GM23338 (cell line): ENCODE measurements around the gene LSM12. TPM values are rescaled to one million over a fixed set of nuclear protein-coding genes. Genes with fewer than 3 reads are reported as not detected.
A peak's percentile ranks its signal among the peaks of the same experiment; 100 is the strongest.

Source experiments
- ATAC-seq: fragments of 200-7000 bp; cut with Tn5 transposase; 3 replicates; pipeline ENCODE4 v1.9.1; 2020
- DNase-seq: peaks from one replicate; pipeline ENCODE4 v3.0.0-alpha.2; 2015; ENCODE audit warnings: low spot score
- H2AFZ ChIP-seq: fragments of 200-600 bp; sonication (generic); 2 replicates; pipeline ENCODE4 v1.8.0; 2016; ENCODE audit warnings: antibody characterized with exemption, mild to moderate bottlenecking, moderate library complexity
- H3F3A ChIP-seq: fragments of 200-600 bp; sonication (generic); replicated peaks from 2 replicates; pipeline ENCODE4 v1.8.0; 2017; ENCODE audit warnings: antibody characterized with exemption, mixed run types, low read depth
- H3K27ac ChIP-seq: fragments of 200-600 bp; sonication (generic); 2 replicates; pipeline ENCODE4 v1.6.1; 2016; ENCODE audit warnings: low read depth
- H3K27me3 ChIP-seq: fragments of 200-600 bp; sonication (generic); 2 replicates; pipeline ENCODE4 v1.8.0; 2016; ENCODE audit warnings: mild to moderate bottlenecking, mixed run types, moderate library complexity; ENCODE audit not compliant: insufficient read depth
- H3K36me3 ChIP-seq: fragments of 200-600 bp; sonication (generic); 2 replicates; pipeline ENCODE4 v1.8.0; 2016; ENCODE audit warnings: mild to moderate bottlenecking; ENCODE audit not compliant: insufficient read depth
- H3K4me1 ChIP-seq: fragments of 200-600 bp; sonication (generic); 2 replicates; pipeline ENCODE4 v1.8.0; 2016; ENCODE audit warnings: mild to moderate bottlenecking, moderate library complexity; ENCODE audit not compliant: insufficient read depth
- H3K4me2 ChIP-seq: fragments of 200-600 bp; sonication (generic); 2 replicates; pipeline ENCODE4 v1.7.1; 2017; ENCODE audit warnings: mixed run types
- H3K4me3 ChIP-seq: fragments of 200-600 bp; sonication (generic); 2 replicates; pipeline ENCODE4 v1.6.1; 2016; ENCODE audit warnings: mixed run types
- H3K79me2 ChIP-seq: fragments of 200-600 bp; sonication (generic); replicated peaks from 2 replicates; pipeline ENCODE4 v1.8.0; 2017; ENCODE audit warnings: mild to moderate bottlenecking; ENCODE audit not compliant: insufficient read depth
- H3K9me2 ChIP-seq: fragments of 200-600 bp; sonication (generic); 2 replicates; pipeline ENCODE4 v1.8.0; 2017; ENCODE audit not compliant: insufficient read depth
- H4K20me1 ChIP-seq: fragments of 200-600 bp; sonication (generic); replicated peaks from 2 replicates; pipeline ENCODE4 v1.8.0; 2017; ENCODE audit warnings: mild to moderate bottlenecking; ENCODE audit not compliant: insufficient read depth
- H3K27ac Mint-ChIP-seq: 2 replicates; pipeline ENCODE4 v1.8.0; 2020; ENCODE audit warnings: inconsistent platforms, mild to moderate bottlenecking, moderate library complexity, mixed read lengths
- H3K27me3 Mint-ChIP-seq: 3 replicates; pipeline ENCODE4 v1.8.0; 2022; ENCODE audit warnings: low read depth, mild to moderate bottlenecking, moderate library complexity, mixed read lengths, inconsistent platforms; ENCODE audit not compliant: insufficient read depth, poor library complexity
- H3K36me3 Mint-ChIP-seq: 3 replicates; pipeline ENCODE4 v1.8.0; 2021; ENCODE audit warnings: low read depth, mild to moderate bottlenecking, inconsistent platforms, moderate library complexity, mixed read lengths
- H3K4me1 Mint-ChIP-seq: 3 replicates; pipeline ENCODE4 v1.8.0; 2020; ENCODE audit warnings: mild to moderate bottlenecking, inconsistent platforms, mixed read lengths
- H3K4me3 Mint-ChIP-seq: 3 replicates; pipeline ENCODE4 v1.8.0; 2021; ENCODE audit warnings: moderate library complexity, mild to moderate bottlenecking, inconsistent platforms, mixed read lengths
- H3K9me3 Mint-ChIP-seq: 3 replicates; pipeline ENCODE4 v1.8.0; 2020; ENCODE audit warnings: moderate library complexity, mild to moderate bottlenecking, inconsistent platforms, mixed read lengths
- CTCF ChIP-seq, 2 experiments: fragments of 200-600 bp in 1 of 2; sonication (generic) in 1 of 2; conservative IDR thresholded peaks; 2 replicates each; pipeline versions ENCODE4 v1.5.1 to v1.6.1; 2016 to 2017; ENCODE audit warnings: antibody characterized with exemption in 2 of 2, low read depth in 2 of 2, mild to moderate bottlenecking in 2 of 2, moderate library complexity in 1 of 2
- EZH2 ChIP-seq: fragments of 200-600 bp; sonication (generic); IDR thresholded peaks from one replicate; pipeline ENCODE4 v1.8.0; 2017; ENCODE audit warnings: antibody characterized with exemption, mild to moderate bottlenecking, low read depth; ENCODE audit not compliant: unreplicated experiment
- EZH2phosphoT487 ChIP-seq: fragments of 200-600 bp; sonication (generic); IDR thresholded peaks from one replicate; pipeline ENCODE4 v1.8.1; 2018; ENCODE audit warnings: antibody characterized with exemption; ENCODE audit not compliant: unreplicated experiment
- NANOG ChIP-seq: IDR thresholded peaks from 2 replicates; pipeline ENCODE4 v1.6.1; 2016; ENCODE audit warnings: antibody characterized with exemption, borderline replicate concordance
- POLR2AphosphoS5 ChIP-seq: IDR thresholded peaks from 2 replicates; pipeline ENCODE4 v1.6.1; 2016; ENCODE audit warnings: antibody characterized with exemption, low read depth
- ZNF114 ChIP-seq: fragments of 250-450 bp; sonication (Bioruptor Pico); IDR thresholded peaks from 2 replicates; pipeline ENCODE4 v1.5.0; 2020; ENCODE audit warnings: mild to moderate bottlenecking, moderate library complexity
- polyA plus RNA-seq: library from polyadenylated mRNA; unstranded; fragments of >200 nt; fragmentation: Nextera tagmentation; extraction: Ambion mirVana; gene quantifications from 2 replicates; pipeline ENCODE4 v1.2.1, GENCODE V29; 2016
- total RNA-seq: library from RNA; depleted of rRNA; stranded (reverse); fragments of >200 nt; shearing (Covaris generic); gene quantifications from 2 replicates; pipeline ENCODE4 v1.2.3, GENCODE V29; 2014
- TF ChIP-seq, protein P1 (sequence below): IDR thresholded peaks from 2 replicates; pipeline ENCODE4 v1.6.1; 2016; ENCODE audit warnings: antibody characterized with exemption

The LSM12 gene
- total and polyA plus RNA-seq, 2 experiments from 2014 or later: 72.7 to 241 TPM

- Mint-ChIP-seq H3K27me3 (peaks cover 22% of the 10 kb centered on the region), H3K4me3 (peak overlapping the region; percentile 67), H3K36me3 (peaks cover 48% of the 10 kb centered on the region), H3K27ac (peak overlapping the region; percentile 94), H3K4me1 (peaks cover 43% of the 10 kb centered on the region), H3K9me3 (no peaks in the 10 kb centered on the region; the same call in 2 of the 3 replicates)
- Histone ChIP-seq H3K4me2 (peak overlapping the region; percentile 74), H3F3A (0 out of 2 replicates have a peak, but pooled peaks cover 13% of the 10 kb centered on the region), H3K27ac (peak overlapping the region; percentile 26; the same call in 1 of the 2 replicates), H3K4me3 (peak overlapping the region; percentile 43), H3K79me2 (no peaks in the 10 kb centered on the region), H3K36me3 (no peaks in the 10 kb centered on the region; the same call in 1 of the 2 replicates), H4K20me1 (no peaks in the 10 kb centered on the region; the same call in 1 of the 2 replicates), H3K9me2 (no peaks in the 10 kb centered on the region), H2AFZ (no peak overlapping the region), H3K4me1 (peaks cover 16% of the 10 kb centered on the region), H3K27me3 (no peaks in the 10 kb centered on the region)
- TF ChIP-seq NANOG (no peak), POLR2AphosphoS5 (no peak; the same call in 1 of the 2 replicates), ZNF114 (CRISPR knock-in tag) (no peak)
- TF ChIP-seq, protein P1, sequence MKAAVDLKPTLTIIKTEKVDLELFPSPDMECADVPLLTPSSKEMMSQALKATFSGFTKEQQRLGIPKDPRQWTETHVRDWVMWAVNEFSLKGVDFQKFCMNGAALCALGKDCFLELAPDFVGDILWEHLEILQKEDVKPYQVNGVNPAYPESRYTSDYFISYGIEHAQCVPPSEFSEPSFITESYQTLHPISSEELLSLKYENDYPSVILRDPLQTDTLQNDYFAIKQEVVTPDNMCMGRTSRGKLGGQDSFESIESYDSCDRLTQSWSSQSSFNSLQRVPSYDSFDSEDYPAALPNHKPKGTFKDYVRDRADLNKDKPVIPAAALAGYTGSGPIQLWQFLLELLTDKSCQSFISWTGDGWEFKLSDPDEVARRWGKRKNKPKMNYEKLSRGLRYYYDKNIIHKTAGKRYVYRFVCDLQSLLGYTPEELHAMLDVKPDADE: no peak
- DNase-seq (peak; percentile 52), ATAC-seq (peak; percentile 68)
Measured at GRCh38 chr17:44086364-44087311, 20.2 kb upstream of the LSM12 start.

DNA sequence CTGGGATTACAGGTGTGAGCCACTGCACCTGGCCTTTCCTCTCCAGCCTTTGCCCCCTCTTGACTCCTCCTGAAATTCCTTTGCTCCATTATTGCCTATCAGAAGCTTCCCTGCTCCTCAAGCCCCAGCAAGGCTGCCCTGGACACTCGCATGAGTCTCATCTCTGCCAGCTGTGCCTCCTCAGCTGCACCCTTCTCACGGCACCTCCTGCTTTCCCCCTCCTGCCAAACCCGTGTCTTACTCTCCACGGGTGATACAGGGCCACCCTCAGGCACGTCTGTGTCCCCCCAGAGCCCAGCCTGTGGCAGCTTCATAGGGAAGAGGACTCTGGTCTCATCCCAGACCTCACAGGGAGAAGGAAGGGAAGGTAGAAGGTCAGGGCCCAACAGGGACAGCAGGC lies 19.4 kb upstream of the LSM12 start:
- no peaks in the 10 kb centered on the region; the same call in 1 of the 2 replicates for H4K20me1 ChIP-seq
- no peaks in the 10 kb centered on the region for H3K9me3 Mint-ChIP-seq
- no peak for ATAC-seq
- H3K79me2 ChIP-seq: no peaks in the 10 kb centered on the region
- no peak overlapping the region for H2AFZ ChIP-seq
- no peak overlapping the region for H3K4me3 ChIP-seq
- 0 out of 2 replicates have a peak overlapping the region, but pooled peaks have one; percentile 26 for H3K27ac ChIP-seq
- peaks cover 43% of the 10 kb centered on the region for H3K4me1 Mint-ChIP-seq
- peaks cover 45% of the 10 kb centered on the region for H3K36me3 Mint-ChIP-seq
- peaks cover 22% of the 10 kb centered on the region for H3K27me3 Mint-ChIP-seq
- no peaks in the 10 kb centered on the region; the same call in 1 of the 2 replicates for H3K36me3 ChIP-seq
- peak overlapping the region; percentile 19; the same call in 1 of the 3 replicates for H3K4me3 Mint-ChIP-seq
- TF ChIP-seq POLR2AphosphoS5 (no peak), CTCF (conservative IDR thresholded peaks at IDR 0.05; ENCODE audit: low read depth in 2 of 2) (no peak), ZNF114 (CRISPR knock-in tag) (no peak), EZH2 (no peak), EZH2phosphoT487 (no peak)
- 0 out of 2 replicates have a peak, but pooled peaks cover 13% of the 10 kb centered on the region for H3F3A ChIP-seq
- peaks cover 16% of the 10 kb centered on the region for H3K4me1 ChIP-seq
- H3K9me2 ChIP-seq: no peaks in the 10 kb centered on the region
- H3K27me3 ChIP-seq: no peaks in the 10 kb centered on the region
- no peak for DNase-seq
- H3K4me2 ChIP-seq: no peak overlapping the region
- H3K27ac Mint-ChIP-seq: peak overlapping the region; percentile 98
